Stimulated activated naive CD4-positive, alpha-beta T cell (primary cell): Measurements from ENCODE around the gene FBXO31.
A peak's percentile ranks its signal among the peaks of the same experiment; 100 is the strongest.

Source experiments
- DNase-seq, 6 experiments: peaks; one replicate each; lab custom pipeline; 2025; lab: John Stamatoyannopoulos, UW

FBXO31 gene

GRCh38 chr16:87278191-87279093 is 105.1 kb downstream of the FBXO31 start:
- DNase-seq, result peak in 3 of 6 experiments; percentile 4 to 5 (median 5)
